IMR-90 (cell line): ENCODE measurements around the gene CYTH4. TPM values are rescaled to one million over a fixed set of nuclear protein-coding genes. Genes with fewer than 3 reads are reported as not detected.
A peak's percentile ranks its signal among the peaks of the same experiment; 100 is the strongest.

ENCODE experiments used
- ATAC-seq: fragments of 200-7000 bp; cut with Tn5 transposase; 2 replicates; pipeline ENCODE4 v1.9.1; 2020; ENCODE audit warnings: low read depth, mild to moderate bottlenecking, moderate library complexity
- BruUV-seq: library from RNA; stranded (reverse); fragments of 400-500 nt; replicated peaks from 2 replicates; lab custom pipeline; 2021; lab: Mats Ljungman, UMichigan
- CTCF ChIA-PET: fragments of 300-600 bp; formaldehyde crosslinking; extraction: SDS; loops from one replicate; lab custom pipeline; 2021; ENCODE audit warnings: antibody characterized with exemption; lab: Yijun Ruan, JAX
- POLR2A ChIA-PET: fragments of 300-600 bp; sonication (Branson Sonifier 250); formaldehyde crosslinking; loops from one replicate; lab custom pipeline; 2022; ENCODE audit warnings: antibody characterized with exemption; ENCODE audit not compliant: unreplicated experiment; lab: Charles Lee
- DNase-seq: peaks from one replicate; pipeline ENCODE4 v3.0.0; 2013
- H2AFZ ChIP-seq: replicated peaks from 2 replicates; pipeline ENCODE3; 2013; ENCODE audit warnings: low read length, mild to moderate bottlenecking; ENCODE audit not compliant: poor library complexity
- H2AK5ac ChIP-seq: 2 replicates; pipeline ENCODE4 v1.6.1; 2013; ENCODE audit warnings: low read depth, low read length, inconsistent platforms
- H2AK9ac ChIP-seq: replicated peaks from 2 replicates; pipeline ENCODE3; 2013; ENCODE audit warnings: mild to moderate bottlenecking, low read depth, low read length, moderate library complexity; ENCODE audit not compliant: poor library complexity
- H2BK120ac ChIP-seq: 2 replicates; pipeline ENCODE4 v1.6.1; 2013; ENCODE audit warnings: low read depth, low read length, inconsistent platforms
- H2BK15ac ChIP-seq: 3 replicates; pipeline ENCODE4 v1.6.1; 2013; ENCODE audit warnings: low read depth, low read length, inconsistent platforms
- H2BK20ac ChIP-seq: 2 replicates; pipeline ENCODE4 v1.6.1; 2013; ENCODE audit warnings: low read depth, mild to moderate bottlenecking, inconsistent platforms, low read length, moderate library complexity
- H2BK5ac ChIP-seq: 2 replicates; pipeline ENCODE4 v1.6.1; 2013; ENCODE audit warnings: mild to moderate bottlenecking, low read depth, low read length, inconsistent platforms; ENCODE audit not compliant: poor library complexity, severe bottlenecking
- H3K14ac ChIP-seq: replicated peaks from 2 replicates; pipeline ENCODE4 v1.6.1; 2013; ENCODE audit warnings: low read depth, low read length, inconsistent platforms
- H3K18ac ChIP-seq: 2 replicates; pipeline ENCODE4 v1.6.1; 2013; ENCODE audit warnings: low read depth, low read length, control low read depth
- H3K23ac ChIP-seq: 2 replicates; pipeline ENCODE4 v1.6.1; 2013; ENCODE audit warnings: low read depth, low read length, inconsistent platforms
- H3K27ac ChIP-seq: 2 replicates; pipeline ENCODE4 v1.5.1; 2013; ENCODE audit warnings: mild to moderate bottlenecking, control low read depth, low read length; ENCODE audit not compliant: insufficient read depth
- H3K27me3 ChIP-seq: 2 replicates; pipeline ENCODE4 v1.6.1; 2013; ENCODE audit warnings: low read length; ENCODE audit not compliant: control insufficient read depth, insufficient read depth
- H3K36me3 ChIP-seq: 2 replicates; pipeline ENCODE4 v1.6.1; 2013; ENCODE audit warnings: low read length, mixed read lengths; ENCODE audit not compliant: control insufficient read depth, insufficient read depth
- H3K4ac ChIP-seq: 2 replicates; pipeline ENCODE4 v1.6.1; 2013; ENCODE audit warnings: low read depth, low read length, inconsistent platforms
- H3K4me1 ChIP-seq: 2 replicates; pipeline ENCODE4 v1.6.1; 2013; ENCODE audit warnings: low read length, mixed read lengths; ENCODE audit not compliant: control insufficient read depth, insufficient read depth
- H3K4me2 ChIP-seq: 2 replicates; pipeline ENCODE4 v1.6.1; 2013; ENCODE audit warnings: low read depth, mild to moderate bottlenecking, control low read depth, low read length, moderate library complexity
- H3K4me3 ChIP-seq: 2 replicates; pipeline ENCODE4 v1.5.1; 2013; ENCODE audit warnings: low read depth, mild to moderate bottlenecking, control low read depth, low read length, moderate library complexity; ENCODE audit not compliant: insufficient read depth
- H3K56ac ChIP-seq: 2 replicates; pipeline ENCODE4 v1.6.1; 2013; ENCODE audit warnings: low read length, inconsistent platforms; ENCODE audit not compliant: insufficient read depth; ENCODE audit errors: extremely low read depth
- H3K79me1 ChIP-seq, 2 experiments: 2 replicates each; pipeline ENCODE4 v1.6.1; 2013; ENCODE audit warnings: low read length in 2 of 2, inconsistent platforms in 1 of 2, low read depth in 1 of 2
- H3K9ac ChIP-seq: 2 replicates; pipeline ENCODE4 v1.6.1; 2013; ENCODE audit warnings: low read depth, low read length, control low read depth
- H3K9me1 ChIP-seq: 2 replicates; pipeline ENCODE4 v1.6.1; 2013; ENCODE audit warnings: low read length, inconsistent platforms; ENCODE audit not compliant: insufficient read depth
- H3K9me3 ChIP-seq: 2 replicates; pipeline ENCODE4 v1.6.1; 2013; ENCODE audit warnings: low read length; ENCODE audit not compliant: control insufficient read depth, insufficient read depth
- H4K20me1 ChIP-seq: 2 replicates; pipeline ENCODE4 v1.6.1; 2013; ENCODE audit warnings: low read length, inconsistent platforms; ENCODE audit not compliant: insufficient read depth
- H4K5ac ChIP-seq: 2 replicates; pipeline ENCODE4 v1.6.1; 2013; ENCODE audit warnings: mild to moderate bottlenecking, low read depth, low read length, control low read depth
- H4K8ac ChIP-seq, 2 experiments: 2 replicates each; pipeline ENCODE4 v1.6.1; 2013; ENCODE audit warnings: low read depth in 2 of 2, low read length in 2 of 2, control low read depth in 1 of 2, inconsistent platforms in 1 of 2
- H4K91ac ChIP-seq: 2 replicates; pipeline ENCODE4 v1.6.1; 2013; ENCODE audit warnings: low read depth, low read length, inconsistent platforms; ENCODE audit not compliant: insufficient read depth
- BHLHE40 ChIP-seq: fragments of 150-350 bp; IDR thresholded peaks from 2 replicates; pipeline ENCODE4 v1.6.1; 2016; ENCODE audit warnings: mild to moderate bottlenecking, low read depth, low read length
- CEBPB ChIP-seq: IDR thresholded peaks from 2 replicates; pipeline ENCODE4 v1.6.1; 2012; ENCODE audit warnings: low read depth, low read length, improper control_type of control experiment
- CHD1 ChIP-seq: IDR thresholded peaks from 2 replicates; pipeline ENCODE4 v1.6.1; 2012; ENCODE audit warnings: low read depth, low read length, improper control_type of control experiment
- CTCF ChIP-seq: conservative IDR thresholded peaks from 2 replicates; pipeline ENCODE4 v1.5.1; 2012; ENCODE audit warnings: mild to moderate bottlenecking, low read depth, low read length, improper control_type of control experiment
- ELK1 ChIP-seq: fragments of 150-350 bp; IDR thresholded peaks from 2 replicates; pipeline ENCODE4 v1.6.1; 2016; ENCODE audit warnings: low read depth, mild to moderate bottlenecking, low read length, moderate library complexity, borderline replicate concordance
- FOS ChIP-seq: fragments of 150-350 bp; IDR thresholded peaks from 2 replicates; pipeline ENCODE4 v1.6.1; 2016; ENCODE audit warnings: low read depth, low read length
- MAFK ChIP-seq: IDR thresholded peaks from 2 replicates; pipeline ENCODE4 v1.6.1; 2012; ENCODE audit warnings: low read depth, low read length, improper control_type of control experiment
- MAZ ChIP-seq: IDR thresholded peaks from 2 replicates; pipeline ENCODE4 v1.6.1; 2012; ENCODE audit warnings: low read depth, mild to moderate bottlenecking, low read length, improper control_type of control experiment, moderate library complexity, borderline replicate concordance
- MXI1 ChIP-seq: IDR thresholded peaks from 2 replicates; pipeline ENCODE4 v1.6.1; 2012; ENCODE audit warnings: low read depth, mild to moderate bottlenecking, low read length, moderate library complexity, borderline replicate concordance
- NFE2L2 ChIP-seq: fragments of 150-350 bp; IDR thresholded peaks from 2 replicates; pipeline ENCODE4 v1.6.1; 2016; ENCODE audit warnings: low read depth, mild to moderate bottlenecking, low read length
- POLR2A ChIP-seq: IDR thresholded peaks from 2 replicates; pipeline ENCODE4 v1.6.1; 2012; ENCODE audit warnings: mild to moderate bottlenecking, low read depth, low read length
- RAD21 ChIP-seq: IDR thresholded peaks from 2 replicates; pipeline ENCODE4 v1.6.1; 2012; ENCODE audit warnings: low read length, improper control_type of control experiment
- RCOR1 ChIP-seq: IDR thresholded peaks from 2 replicates; pipeline ENCODE4 v1.6.1; 2012; ENCODE audit warnings: mild to moderate bottlenecking, low read length, improper control_type of control experiment; ENCODE audit not compliant: insufficient replicate concordance
- RFX5 ChIP-seq: IDR thresholded peaks from 2 replicates; pipeline ENCODE4 v1.8.0; 2012; ENCODE audit warnings: low read depth, mild to moderate bottlenecking, low read length, moderate library complexity
- SMC3 ChIP-seq: fragments of 150-350 bp; IDR thresholded peaks from 2 replicates; pipeline ENCODE4 v1.6.1; 2016; ENCODE audit warnings: low read depth, mild to moderate bottlenecking, antibody characterized with exemption, low read length, moderate library complexity
- USF2 ChIP-seq: fragments of 150-350 bp; IDR thresholded peaks from 2 replicates; pipeline ENCODE4 v1.6.1; 2017; ENCODE audit warnings: mild to moderate bottlenecking, antibody characterized with exemption, low read length, low read depth
- WGBS, 2 experiments: methylation state at CpG; one replicate each; pipeline versions ENCODE4 v1.1.5 to v1.1.7; 2013; ENCODE audit warnings: missing lambda C conversion rate in 2 of 2; ENCODE audit not compliant: insufficient read length in 1 of 2; ENCODE audit errors: extremely low coverage in 2 of 2; 5-methylcytosine and 5-hydroxymethylcytosine counted together
- dilution Hi-C: fragments of 300-500 bp; cut with HindIII; formaldehyde crosslinking; loops from one replicate; pipeline ENCODE4 v1.14.3; 2018; ENCODE audit warnings: low sequenced_read_pairs; ENCODE audit not compliant: unreplicated experiment
- in situ Hi-C: fragments of 300-500 bp; cut with MboI; formaldehyde crosslinking; loops from 3 replicates; pipeline ENCODE4 v1.14.3; 2019; ENCODE audit warnings: low sequenced_read_pairs, inconsistent platforms, mixed read lengths
- intact Hi-C: fragments of 100-400 bp; cut with micrococcal nuclease; formaldehyde crosslinking; loops from 2 replicates; pipeline ENCODE4 v1.10.0; 2022
- polyA plus RNA-seq, 3 experiments: library from polyadenylated mRNA; depleted of rRNA; stranded (reverse); fragments of >200 nt; gene quantifications; 2 replicates each; pipeline ENCODE4 v1.2.3, GENCODE V29; 2012; ENCODE audit warnings: low replicate concordance in 1 of 3
- total RNA-seq: library from RNA; depleted of rRNA; stranded (reverse); fragments of >200 nt; gene quantifications from 2 replicates; pipeline ENCODE4 v1.2.3, GENCODE V29; 2012

CYTH4 gene
- total and polyA plus RNA-seq, 2 of the 4 experiments (the other 2 are of a cell fraction), result 0.36 to 0.55 TPM

- intact Hi-C loops, result no loop called here
- Histone ChIP-seq H2BK5ac (no peak overlapping the region), H3K9me3 (peaks cover 3% of the 10 kb centered on the region; the same call in 1 of the 2 replicates), H2BK20ac (no peak overlapping the region), H2AK9ac (peak overlapping the region; percentile 35), H3K4me3 (no peak overlapping the region), H3K9ac (no peak overlapping the region), H2BK15ac (no peak overlapping the region; the same call in 2 of the 3 replicates), H3K18ac (no peak overlapping the region), H4K91ac (no peak overlapping the region), H4K5ac (no peak overlapping the region), H2BK120ac (no peak overlapping the region), H3K4ac (no peak overlapping the region), H3K36me3 (no peaks in the 10 kb centered on the region), H3K9me1 (0 out of 2 replicates have a peak, but pooled peaks cover 5% of the 10 kb centered on the region), H3K23ac (no peak overlapping the region), H3K14ac (no peak overlapping the region), H3K27ac (no peak overlapping the region), H3K56ac (no peak overlapping the region), H3K4me2 (no peak overlapping the region), H4K20me1 (no peaks in the 10 kb centered on the region), H3K27me3 (no peaks in the 10 kb centered on the region), H2AFZ (no peak overlapping the region), H3K4me1 (peaks cover 3% of the 10 kb centered on the region; the same call in 1 of the 2 replicates), H4K8ac (no peak overlapping the region), H2AK5ac (0 out of 2 replicates have a peak overlapping the region, but pooled peaks have one; percentile 39), H3K79me1 (no peaks in the 10 kb centered on the region)
- POLR2A ChIA-PET, result no interaction called here
- no peak for TF ChIP-seq MXI1
- TF ChIP-seq MAZ, result no peak
- no peak for TF ChIP-seq CTCF
- no peak for TF ChIP-seq CEBPB
- TF ChIP-seq NFE2L2, result no peak
- TF ChIP-seq CHD1, result no peak
- TF ChIP-seq FOS, result no peak
- no peak for TF ChIP-seq USF2
- no peak for TF ChIP-seq RFX5
- no peak for TF ChIP-seq ELK1
- no peak for TF ChIP-seq POLR2A
- no peak for TF ChIP-seq BHLHE40
- no peak for TF ChIP-seq RAD21
- TF ChIP-seq SMC3, result no peak
- no peak for TF ChIP-seq MAFK
- TF ChIP-seq RCOR1, result no peak
- ATAC-seq (no peak), DNase-seq (no peak)
- BruUV-seq, result no TSS peak
- in situ Hi-C loops, result no loop called here
- WGBS, 2 experiments, result 77% methylated on average over 8 of the region's 18 CpGs; no CpG with 5 or more reads in 1 of the 2 experiments
- CTCF ChIA-PET, result no interaction called here
- dilution Hi-C loops, result no loop called here
These were observed 13.0 kb downstream of the CYTH4 start for GRCh38 chr22:37295213-37295886.
